ENCODE measurements around the gene NTMT2. TPM values are rescaled to one million over a fixed set of nuclear protein-coding genes. Genes with fewer than 3 reads are reported as not detected.

The NTMT2 gene
- total RNA-seq, 1 donor from 2014 or later, result not detected

GRCh38 chr1:170205301-170205700, 59.5 kb downstream of the NTMT2 start:
- DNase-seq (ENCODE audit: low spot score), result no peak

DNA sequence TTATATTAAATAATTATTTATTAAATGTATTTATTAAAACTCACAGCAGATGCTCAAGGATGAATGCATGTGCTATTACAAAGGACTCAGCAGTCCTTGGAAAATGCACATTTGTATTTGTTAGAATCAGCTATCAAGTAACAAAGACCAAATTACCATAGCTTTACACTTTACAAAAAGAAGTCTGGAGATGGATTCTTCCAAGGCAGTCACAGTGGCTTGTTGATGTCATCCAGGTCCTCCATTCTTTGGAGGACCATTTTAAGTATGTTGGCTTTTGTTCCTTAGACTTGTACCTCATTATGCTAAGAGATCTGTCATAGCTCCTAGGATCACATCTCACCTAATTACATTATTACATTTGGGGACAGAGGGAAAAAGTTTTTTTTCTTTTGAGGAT, 63.4 kb downstream of the NTMT2 start:
- DNase-seq (ENCODE audit: low spot score), result no peak

DNA sequence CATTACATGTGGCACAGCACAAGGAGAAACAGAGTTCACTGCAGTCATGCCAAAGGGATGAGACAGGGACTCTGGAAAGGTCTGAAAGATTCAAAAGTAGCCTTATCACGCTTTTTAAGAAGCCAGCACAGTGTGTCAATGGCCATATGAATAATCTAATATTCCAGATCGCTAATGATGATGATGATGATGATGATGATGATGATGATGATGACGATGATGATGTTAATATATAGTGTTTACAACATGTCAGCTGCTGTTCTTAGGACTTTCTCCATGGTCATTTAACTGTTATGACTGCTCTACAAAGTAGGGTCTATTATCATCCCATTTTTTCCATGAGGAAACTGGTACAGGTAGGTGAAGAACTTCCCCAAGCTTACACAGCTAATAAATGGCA, 64.4 kb downstream of the NTMT2 start:
- DNase-seq (ENCODE audit: low spot score), result no peak

DNA sequence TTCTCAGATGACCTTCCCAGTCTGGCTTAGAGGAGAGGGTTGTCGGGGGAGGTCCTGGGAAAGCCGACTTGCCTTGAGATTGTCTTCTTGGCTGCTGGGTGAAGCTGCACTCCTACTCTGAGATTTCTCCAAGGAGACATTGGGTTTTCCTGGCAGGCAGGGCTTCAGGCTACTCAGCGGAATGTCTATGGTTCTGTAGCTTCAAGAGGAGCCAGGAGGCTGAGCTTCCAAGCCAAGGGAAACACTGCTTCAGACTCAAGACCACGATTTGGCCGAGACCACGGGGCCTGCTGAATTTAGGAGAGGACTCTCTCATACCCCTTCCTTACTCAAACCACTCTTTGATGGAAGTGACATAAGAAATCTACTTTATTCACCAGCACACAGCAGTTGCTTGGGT, 67.8 kb downstream of the NTMT2 start:
- DNase-seq (ENCODE audit: low spot score), result no peak

DNA sequence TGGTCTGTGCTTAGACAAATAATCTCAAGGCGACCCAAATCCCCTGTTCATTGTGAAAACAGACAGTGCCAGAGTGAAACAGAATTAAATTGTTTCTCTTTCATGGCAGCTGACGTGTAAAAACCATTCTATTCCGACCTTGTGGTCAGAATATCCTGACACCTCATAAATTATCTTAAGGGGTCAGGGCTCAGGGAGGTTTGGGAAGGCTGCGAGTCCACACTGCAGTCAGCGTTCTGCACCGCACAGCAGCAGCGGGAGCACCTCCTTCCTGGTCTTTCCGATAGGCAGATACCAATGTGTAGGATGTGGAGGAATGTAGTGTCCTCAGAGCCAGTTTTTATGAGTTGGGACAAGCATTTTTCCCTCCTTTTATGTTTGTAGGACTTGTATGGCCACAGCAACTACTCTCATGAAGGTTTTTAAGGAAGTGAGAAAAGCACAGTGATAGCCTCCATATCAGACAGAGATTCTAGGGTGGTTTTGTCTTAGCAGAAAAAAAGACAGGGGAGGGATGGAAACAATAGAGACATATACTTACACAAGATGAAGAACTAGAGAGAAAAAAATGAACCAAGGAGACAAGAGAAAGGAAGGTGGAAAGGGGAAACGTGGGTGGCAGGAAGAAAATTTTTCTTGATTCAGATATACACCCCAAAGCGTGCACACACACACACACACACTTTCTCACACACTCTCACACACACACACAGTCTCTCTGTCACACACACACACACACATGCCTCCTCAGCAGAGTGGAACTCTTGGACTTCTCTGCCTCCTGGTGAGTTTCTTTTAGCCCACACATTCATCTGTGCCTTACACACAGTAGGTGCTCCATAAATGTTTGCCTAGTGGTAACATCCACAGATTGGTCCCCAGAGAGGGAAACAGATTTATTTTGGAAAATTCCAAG, 68.6 kb downstream of the NTMT2 start:
- no peak for DNase-seq (ENCODE audit: low spot score)

GRCh38 chr1:170215072-170215885, 69.5 kb downstream of the NTMT2 start:
- no peak for DNase-seq (ENCODE audit: low spot score)

- DNase-seq (ENCODE audit: low spot score), result no peak
Observed at GRCh38 chr1:170217517-170218256, 71.9 kb downstream of the NTMT2 start.

- no peak for DNase-seq (ENCODE audit: low spot score)
Observed at GRCh38 chr1:170218257-170218650, 72.5 kb downstream of the NTMT2 start.

Small RNAs within 50 kb of the gene (microRNA-seq; reads per million reads assigned to microRNA genes)
- gene MIR3119-1 (ENCODE audit: borderline number of aligned reads) (not detected), gene MIR3119-2 (ENCODE audit: borderline number of aligned reads) (not detected)

Other genes starting within 250 kb of the NTMT2 start
- gene KIFAP3, start 71.3 kb upstream of the NTMT2 start, total RNA-seq, result 17.5 TPM

All from mesenteric fat pad (tissue), 1 donor.